T follicular helper cell (primary cell): Measurements from ENCODE around the gene GHITM.
"Not testable (repeated sequence)": the region's sequence is repeated elsewhere in the genome, so short reads cannot be mapped to it uniquely, and the experiment has no call there.

ENCODE experiments used
- DNase-seq: peaks from one replicate; pipeline ENCODE4 v3.0.0-alpha.2; 2020; ENCODE audit warnings: low read depth

GHITM gene

GRCh38 chr10:84147347-84147746 is 8.0 kb downstream of the GHITM start:
- DNase-seq: no peak

- not testable (repeated sequence) for DNase-seq
Measured at GRCh38 chr10:84148006-84148597, 8.8 kb downstream of the GHITM start.

GRCh38 chr10:84149854-84150253 is 10.5 kb downstream of the GHITM start:
- DNase-seq: no peak

GRCh38 chr10:84152769-84153168 is 13.5 kb downstream of the GHITM start:
- no peak for DNase-seq

GRCh38 chr10:84155521-84155920 is 16.2 kb downstream of the GHITM start:
- DNase-seq: no peak

- no peak for DNase-seq
Measured at GRCh38 chr10:84156009-84156408, 16.7 kb downstream of the GHITM start.

GRCh38 chr10:84156768-84157167 is 17.5 kb downstream of the GHITM start:
- DNase-seq: no peak

GRCh38 chr10:84158061-84158460 is 18.8 kb downstream of the GHITM start:
- DNase-seq: no peak

- DNase-seq: no peak
Measured at GRCh38 chr10:84158550-84158949, 19.2 kb downstream of the GHITM start.

GRCh38 chr10:84159076-84159685 is 19.9 kb downstream of the GHITM start:
- no peak for DNase-seq

- DNase-seq: no peak
Measured at GRCh38 chr10:84160663-84161362, 21.5 kb downstream of the GHITM start.

GRCh38 chr10:84163996-84164395 is 24.7 kb downstream of the GHITM start:
- DNase-seq: no peak

GRCh38 chr10:84164442-84164841 is 25.1 kb downstream of the GHITM start:
- DNase-seq: no peak

- no peak for DNase-seq
Measured at GRCh38 chr10:84166620-84167288, 27.4 kb downstream of the GHITM start.

- DNase-seq: not testable (repeated sequence)
Measured at GRCh38 chr10:84167289-84167653, 28.0 kb downstream of the GHITM start.

GRCh38 chr10:84168382-84168781 is 29.1 kb downstream of the GHITM start:
- not testable (repeated sequence) for DNase-seq

- DNase-seq: not testable (repeated sequence)
Measured at GRCh38 chr10:84171237-84171636, 31.9 kb downstream of the GHITM start.

GRCh38 chr10:84171700-84172466 is 32.6 kb downstream of the GHITM start:
- not testable (repeated sequence) for DNase-seq

- DNase-seq: no peak
Measured at GRCh38 chr10:84172467-84173356, 33.4 kb downstream of the GHITM start.

GRCh38 chr10:84173501-84173929 is 34.2 kb downstream of the GHITM start, which contains the start of gene GPR15LG:
Gene GPR15LG (plus strand): TSS chr10:84173801. CDS start chr10:84173852, 51 bp downstream.
- no peak for DNase-seq

- no peak for DNase-seq
Measured at GRCh38 chr10:84175436-84175835, 36.1 kb downstream of the GHITM start.
